Peyer's patch (tissue), 4 donors: ENCODE results near the gene BGN.

ENCODE experiments used
- POLR2A ChIP-seq, 2 donors: fragments of 450-650 bp; IDR thresholded peaks; one replicate each; pipeline ENCODE4 v1.5.1; 2017; ENCODE audit warnings: antibody characterized with exemption in 2 of 2, mild to moderate bottlenecking in 2 of 2, moderate library complexity in 2 of 2
- TF ChIP-seq, protein P1 (sequence below), 6 experiments: fragments of 450-650 bp in 4 of 6; fragments of 200-600 bp in 2 of 6; sonication (generic) in 1 of 6; IDR thresholded peaks; one replicate each; pipeline ENCODE4 v1.5.1; 2017 to 2019; ENCODE audit warnings: antibody characterized with exemption in 6 of 6, mild to moderate bottlenecking in 3 of 6, moderate library complexity in 1 of 6

DNA sequence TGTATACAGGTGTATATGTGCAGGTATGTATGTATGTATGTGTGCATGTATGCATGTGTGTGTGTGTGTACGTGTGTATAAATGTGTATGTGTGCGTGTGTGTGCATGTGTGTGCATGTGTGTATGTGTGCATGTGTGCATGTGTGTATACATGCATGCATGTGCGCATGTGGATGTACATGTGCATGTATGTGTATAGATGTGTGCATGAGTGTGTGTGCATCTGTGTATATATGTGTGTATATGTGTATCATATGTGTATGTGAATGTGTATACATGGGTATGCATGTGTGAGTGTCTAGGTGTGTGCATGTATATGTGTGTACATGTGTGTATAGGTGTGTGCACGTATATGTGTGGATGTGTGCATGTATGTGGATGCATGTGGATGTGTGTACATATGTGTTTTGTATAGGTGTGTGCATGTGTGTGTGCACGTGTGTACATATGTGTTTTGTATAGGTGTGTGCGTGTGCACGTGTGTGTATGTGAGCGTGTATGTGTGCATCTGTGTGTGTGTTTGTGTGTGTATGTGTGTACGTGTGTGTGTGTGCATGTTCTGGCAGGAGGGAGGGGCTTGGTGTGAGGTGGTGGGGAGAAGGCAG is 6.0 kb downstream of the BGN start:
- TF ChIP-seq, protein P1, sequence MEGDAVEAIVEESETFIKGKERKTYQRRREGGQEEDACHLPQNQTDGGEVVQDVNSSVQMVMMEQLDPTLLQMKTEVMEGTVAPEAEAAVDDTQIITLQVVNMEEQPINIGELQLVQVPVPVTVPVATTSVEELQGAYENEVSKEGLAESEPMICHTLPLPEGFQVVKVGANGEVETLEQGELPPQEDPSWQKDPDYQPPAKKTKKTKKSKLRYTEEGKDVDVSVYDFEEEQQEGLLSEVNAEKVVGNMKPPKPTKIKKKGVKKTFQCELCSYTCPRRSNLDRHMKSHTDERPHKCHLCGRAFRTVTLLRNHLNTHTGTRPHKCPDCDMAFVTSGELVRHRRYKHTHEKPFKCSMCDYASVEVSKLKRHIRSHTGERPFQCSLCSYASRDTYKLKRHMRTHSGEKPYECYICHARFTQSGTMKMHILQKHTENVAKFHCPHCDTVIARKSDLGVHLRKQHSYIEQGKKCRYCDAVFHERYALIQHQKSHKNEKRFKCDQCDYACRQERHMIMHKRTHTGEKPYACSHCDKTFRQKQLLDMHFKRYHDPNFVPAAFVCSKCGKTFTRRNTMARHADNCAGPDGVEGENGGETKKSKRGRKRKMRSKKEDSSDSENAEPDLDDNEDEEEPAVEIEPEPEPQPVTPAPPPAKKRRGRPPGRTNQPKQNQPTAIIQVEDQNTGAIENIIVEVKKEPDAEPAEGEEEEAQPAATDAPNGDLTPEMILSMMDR (IDR thresholded peaks at IDR 0.05): no peak
- TF ChIP-seq POLR2A (IDR thresholded peaks at IDR 0.05): no peak
